Gastrocnemius medialis (tissue), 4 donors: ENCODE measurements around the gene ZNF687.

Experiments
- CTCF ChIP-seq, 5 experiments: fragments of 450-650 bp in 3 of 5; fragments of 200-600 bp in 2 of 5; sonication (generic) in 2 of 5; IDR thresholded peaks in 4 of 5; conservative IDR thresholded peaks in 1 of 5; 1 replicate in 4 of 5; 2 replicates in 1 of 5; pipeline ENCODE4 v1.5.1; 2016 to 2019; ENCODE audit warnings: antibody characterized with exemption in 5 of 5, mild to moderate bottlenecking in 3 of 5, moderate library complexity in 3 of 5
- POLR2A ChIP-seq, 2 donors: fragments of 450-650 bp; IDR thresholded peaks; one replicate each; pipeline ENCODE4 v1.6.1; 2017; ENCODE audit warnings: antibody characterized with exemption in 2 of 2, mild to moderate bottlenecking in 2 of 2, moderate library complexity in 2 of 2

GRCh38 chr1:151281969-151282882, at the start of gene ZNF687:
- TF ChIP-seq CTCF (IDR thresholded peaks at IDR 0.05 in 4 of 5, conservative IDR thresholded peaks at IDR 0.05 in 1 of 5) (no peak), POLR2A (IDR thresholded peaks at IDR 0.05) (peak; percentile 69 to 76)
